Hepatocyte (in vitro differentiated cells): ENCODE measurements around the gene DOCK2. TPM values are rescaled to one million over a fixed set of nuclear protein-coding genes. Genes with fewer than 3 reads are reported as not detected.

Experiments used
- DNase-seq: peaks from one replicate; pipeline ENCODE4 v3.0.0-alpha.2; 2016; ENCODE audit warnings: low spot score
- H2AFZ ChIP-seq: fragments of 200-600 bp; sonication (generic); 2 replicates; pipeline ENCODE4 v1.6.0; 2016; ENCODE audit warnings: antibody characterized with exemption, mild to moderate bottlenecking
- H3K27ac ChIP-seq: fragments of 200-600 bp; sonication (generic); 2 replicates; pipeline ENCODE4 v1.5.1; 2016; ENCODE audit warnings: mild to moderate bottlenecking
- H3K27me3 ChIP-seq: fragments of 200-600 bp; sonication (generic); 2 replicates; pipeline ENCODE4 v1.6.1; 2016
- H3K36me3 ChIP-seq: fragments of 200-600 bp; sonication (generic); replicated peaks from 2 replicates; pipeline ENCODE4 v1.5.1; 2016; ENCODE audit warnings: low read depth; ENCODE audit not compliant: insufficient read depth
- H3K4me1 ChIP-seq: fragments of 200-600 bp; sonication (generic); 2 replicates; pipeline ENCODE4 v1.5.1; 2016; ENCODE audit warnings: mild to moderate bottlenecking, moderate library complexity; ENCODE audit not compliant: insufficient read depth
- H3K4me2 ChIP-seq: fragments of 200-600 bp; sonication (generic); 2 replicates; pipeline ENCODE4 v1.6.0; 2016
- H3K4me3 ChIP-seq: fragments of 200-600 bp; sonication (generic); 2 replicates; pipeline ENCODE4 v1.5.1; 2016; ENCODE audit warnings: mild to moderate bottlenecking
- H3K79me2 ChIP-seq: fragments of 200-600 bp; sonication (generic); 2 replicates; pipeline ENCODE4 v1.6.0; 2017; ENCODE audit warnings: mild to moderate bottlenecking
- H3K9me2 ChIP-seq: fragments of 200-600 bp; sonication (generic); replicated peaks from 2 replicates; pipeline ENCODE4 v1.6.0; 2017; ENCODE audit warnings: mild to moderate bottlenecking; ENCODE audit not compliant: insufficient read depth
- H3K9me3 ChIP-seq: fragments of 200-600 bp; sonication (generic); 2 replicates; pipeline ENCODE4 v1.5.1; 2016; ENCODE audit warnings: low read depth, mild to moderate bottlenecking
- H4K20me1 ChIP-seq: fragments of 200-600 bp; sonication (generic); 2 replicates; pipeline ENCODE4 v1.6.0; 2016; ENCODE audit warnings: mild to moderate bottlenecking; ENCODE audit not compliant: insufficient read depth, poor library complexity, severe bottlenecking
- CTCF ChIP-seq: fragments of 200-600 bp; sonication (generic); IDR thresholded peaks from 2 replicates; pipeline ENCODE4 v1.5.1; 2016; ENCODE audit warnings: antibody characterized with exemption, mild to moderate bottlenecking; ENCODE audit not compliant: poor library complexity
- EZH2 ChIP-seq: fragments of 200-600 bp; sonication (generic); IDR thresholded peaks from 2 replicates; pipeline ENCODE4 v1.6.1; 2016; ENCODE audit warnings: antibody characterized with exemption, mild to moderate bottlenecking, borderline replicate concordance
- EZH2phosphoT487 ChIP-seq: fragments of 200-600 bp; sonication (generic); IDR thresholded peaks from one replicate; pipeline ENCODE4 v1.6.1; 2018; ENCODE audit warnings: antibody characterized with exemption, mild to moderate bottlenecking, low read depth, moderate library complexity; ENCODE audit not compliant: unreplicated experiment, severe bottlenecking
- WGBS: methylation state at CpG from one replicate; pipeline ENCODE4 v1.1.6; 2016; ENCODE audit warnings: low lambda C conversion rate; ENCODE audit errors: missing lambda C conversion rate; 5-methylcytosine and 5-hydroxymethylcytosine counted together
- polyA plus RNA-seq: library from polyadenylated mRNA; unstranded; fragments of >200 nt; fragmentation: Nextera tagmentation; extraction: Ambion mirVana; gene quantifications from 2 replicates; pipeline ENCODE4 v1.2.1, GENCODE V29; 2016
- total RNA-seq: library from RNA; depleted of rRNA; stranded (reverse); fragments of >200 nt; gene quantifications from 2 replicates; pipeline ENCODE4 v1.2.3, GENCODE V29; 2014

DOCK2 gene
- total and polyA plus RNA-seq, 2 experiments from 2014 or later = 0.60 TPM; not detected in 1

- Histone ChIP-seq H3K4me3 (no peak overlapping the region), H4K20me1 (no peaks in the 10 kb centered on the region), H3K9me2 (no peaks in the 10 kb centered on the region), H3K36me3 (no peaks in the 10 kb centered on the region), H3K9me3 (no peaks in the 10 kb centered on the region), H3K4me1 (no peaks in the 10 kb centered on the region), H3K27ac (no peak overlapping the region), H2AFZ (no peak overlapping the region), H3K79me2 (no peaks in the 10 kb centered on the region), H3K4me2 (no peak overlapping the region), H3K27me3 (peaks cover 6% of the 10 kb centered on the region)
- no peak for TF ChIP-seq EZH2phosphoT487
- no peak for TF ChIP-seq CTCF
- no peak for TF ChIP-seq EZH2
- 73% methylated on average over 1 of the region's 1 CpG for WGBS
- no peak for DNase-seq
These were observed 26.5 kb downstream of the DOCK2 start for GRCh38 chr5:169663537-169663936.

GRCh38 chr5:169666365-169666764 lies 29.3 kb downstream of the DOCK2 start:
- no peak for DNase-seq
- H3K27ac ChIP-seq = no peak overlapping the region
- H3K4me2 ChIP-seq = no peak overlapping the region
- peaks cover 22% of the 10 kb centered on the region for H3K27me3 ChIP-seq
- H3K9me3 ChIP-seq = no peaks in the 10 kb centered on the region
- H2AFZ ChIP-seq = no peak overlapping the region
- TF ChIP-seq EZH2phosphoT487 (no peak), EZH2 (no peak)
- H3K4me3 ChIP-seq = no peak overlapping the region
- no peaks in the 10 kb centered on the region for H3K9me2 ChIP-seq
- 72% methylated on average over 4 of the region's 4 CpGs for WGBS
- no peaks in the 10 kb centered on the region for H3K4me1 ChIP-seq
- H3K36me3 ChIP-seq = no peaks in the 10 kb centered on the region
- H4K20me1 ChIP-seq = no peaks in the 10 kb centered on the region
- no peaks in the 10 kb centered on the region for H3K79me2 ChIP-seq

- H3K36me3 ChIP-seq = no peaks in the 10 kb centered on the region
- no peak overlapping the region for H2AFZ ChIP-seq
- H4K20me1 ChIP-seq = no peaks in the 10 kb centered on the region
- H3K9me3 ChIP-seq = no peaks in the 10 kb centered on the region
- WGBS = 63% methylated on average over 9 of the region's 9 CpGs
- no peak overlapping the region for H3K4me3 ChIP-seq
- H3K4me2 ChIP-seq = no peak overlapping the region
- TF ChIP-seq CTCF (no peak), EZH2 (no peak), EZH2phosphoT487 (no peak)
- no peaks in the 10 kb centered on the region for H3K79me2 ChIP-seq
- no peak overlapping the region for H3K27ac ChIP-seq
- peaks cover 22% of the 10 kb centered on the region for H3K27me3 ChIP-seq
- H3K4me1 ChIP-seq = no peaks in the 10 kb centered on the region
- no peak for DNase-seq
- no peaks in the 10 kb centered on the region for H3K9me2 ChIP-seq
These were observed 31.0 kb downstream of the DOCK2 start for GRCh38 chr5:169667896-169668674.

- H3K27ac ChIP-seq = no peak overlapping the region
- peaks cover 22% of the 10 kb centered on the region for H3K27me3 ChIP-seq
- H4K20me1 ChIP-seq = no peaks in the 10 kb centered on the region
- H3K4me2 ChIP-seq = no peak overlapping the region
- DNase-seq = no peak
- WGBS = 70% methylated on average over 4 of the region's 4 CpGs
- TF ChIP-seq EZH2phosphoT487 = no peak
- TF ChIP-seq CTCF = no peak
- no peak for TF ChIP-seq EZH2
- H3K36me3 ChIP-seq = no peaks in the 10 kb centered on the region
- no peaks in the 10 kb centered on the region for H3K9me2 ChIP-seq
- no peaks in the 10 kb centered on the region for H3K79me2 ChIP-seq
- H2AFZ ChIP-seq = no peak overlapping the region
- no peak overlapping the region for H3K4me3 ChIP-seq
- no peaks in the 10 kb centered on the region for H3K4me1 ChIP-seq
- no peaks in the 10 kb centered on the region for H3K9me3 ChIP-seq
These were observed 31.7 kb downstream of the DOCK2 start for GRCh38 chr5:169668732-169669131.
